Measurements from ENCODE around the gene RBPMS2. TPM values are rescaled to one million over a fixed set of nuclear protein-coding genes. Genes with fewer than 3 reads are reported as not detected.
"Not testable (repeated sequence)": the region's sequence is repeated elsewhere in the genome, so short reads cannot be mapped to it uniquely, and the experiment has no call there.

RBPMS2 gene
- total RNA-seq, 5 donors from 2014 or later (not counting 1 experiment from before 2014, with no cell fraction given) = 0.16 to 0.26 (median 0.20) TPM; not detected in 2

DNA sequence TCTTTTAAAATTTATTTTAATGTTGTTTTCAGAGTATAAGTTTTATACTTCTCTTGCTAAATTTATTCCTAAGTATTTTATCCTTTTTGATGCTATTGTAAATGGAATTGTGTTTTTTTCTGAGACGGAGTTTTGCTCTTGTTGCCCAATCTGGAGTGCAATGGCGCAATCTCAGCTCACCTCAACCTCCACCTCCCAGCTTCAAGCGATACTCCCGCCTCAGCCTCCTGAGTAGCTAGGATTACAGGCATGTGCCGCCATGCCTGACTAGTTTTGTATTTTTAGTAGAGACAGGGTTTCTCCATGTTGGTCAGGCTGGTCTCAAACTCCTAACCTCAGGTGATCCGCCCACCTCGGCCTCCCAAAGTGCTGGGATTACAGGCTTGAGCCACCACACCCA, 19.9 kb upstream of the RBPMS2 start:
- H3K4me3 Mint-ChIP-seq; H3K27me3 Mint-ChIP-seq; H3K36me3 ChIP-seq (ENCODE audit: control insufficient read depth in 2 of 2, extremely low read depth in 1 of 2, insufficient read depth in 1 of 2, low read length in 1 of 2); H3K27ac ChIP-seq (ENCODE audit: low read length); ATAC-seq (replicated peaks in 1 of 4); CTCF ChIA-PET; DNase-seq; H3K9me3 Mint-ChIP-seq; POLR2A ChIA-PET; H3K4me3 ChIP-seq (ENCODE audit: control insufficient read depth in 1 of 2, extremely low read depth in 1 of 2, low read length in 1 of 2); H3K4me1 Mint-ChIP-seq; H3K36me3 Mint-ChIP-seq; H3K27ac Mint-ChIP-seq; H3K4me1 ChIP-seq (ENCODE audit: control insufficient read depth in 1 of 2, extremely low read depth in 1 of 2, insufficient read depth in 2 of 2, low read length in 2 of 2); H3K9me3 ChIP-seq; H3K27me3 ChIP-seq (replicated peaks in 1 of 2; ENCODE audit: control insufficient read depth in 2 of 2, extremely low read depth in 1 of 2, insufficient read depth in 2 of 2, low read length in 1 of 2): not testable (repeated sequence)
- no CpG with 5 or more reads among the region's 7 CpGs for WGBS (ENCODE audit: insufficient coverage)

DNA sequence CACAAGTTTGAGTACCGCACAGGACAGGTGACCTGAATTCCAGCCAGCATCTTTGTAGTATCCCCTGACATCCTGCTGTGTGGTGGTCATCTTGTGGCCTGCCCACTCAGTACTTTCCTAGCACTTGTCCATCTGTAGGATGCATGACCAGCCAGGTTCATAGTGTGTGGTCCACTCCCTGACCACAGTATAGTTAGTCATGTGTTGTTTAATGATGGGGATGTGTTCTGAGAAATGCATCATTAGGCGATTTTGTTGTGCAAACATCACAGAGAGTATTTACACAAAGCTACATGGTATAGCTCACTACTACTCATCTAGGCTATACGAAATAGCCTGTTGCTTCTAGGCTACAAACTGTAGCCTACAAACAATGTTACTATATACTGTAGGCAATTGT, 16.9 kb upstream of the RBPMS2 start:
- H3K9me3 ChIP-seq = no peaks in the 10 kb centered on the region
- no peaks in the 10 kb centered on the region for H3K9me3 Mint-ChIP-seq
- no peak for ATAC-seq (replicated peaks in 1 of 4)
- H3K4me3 ChIP-seq (ENCODE audit: control insufficient read depth in 1 of 2, extremely low read depth in 1 of 2, low read length in 1 of 2) = no peak overlapping the region
- DNase-seq = no peak
- H3K36me3 ChIP-seq (ENCODE audit: control insufficient read depth in 2 of 2, extremely low read depth in 1 of 2, insufficient read depth in 1 of 2, low read length in 1 of 2) = no peaks in the 10 kb centered on the region
- 100% methylated on average over 1 of the region's 3 CpGs for WGBS (ENCODE audit: insufficient coverage)
- no peak overlapping the region for H3K27ac ChIP-seq (ENCODE audit: low read length)
- ChIA-PET CTCF (no interaction called here), POLR2A (interaction anchor here in 1 of 2 donors (0.6 to 0.7 kb wide), 2 partner anchors 180 to 458 kb away, joined by 4 to 8 read pairs; no protein-coding TSS in a partner anchor)
- H3K4me1 Mint-ChIP-seq = no peaks in the 10 kb centered on the region
- H3K27ac Mint-ChIP-seq = no peak overlapping the region
- no peaks in the 10 kb centered on the region for H3K4me1 ChIP-seq (ENCODE audit: control insufficient read depth in 1 of 2, extremely low read depth in 1 of 2, insufficient read depth in 2 of 2, low read length in 2 of 2)
- H3K36me3 Mint-ChIP-seq = no peaks in the 10 kb centered on the region
- H3K27me3 Mint-ChIP-seq = no peaks in the 10 kb centered on the region
- H3K4me3 Mint-ChIP-seq = no peak overlapping the region
- no peaks in the 10 kb centered on the region for H3K27me3 ChIP-seq (replicated peaks in 1 of 2; ENCODE audit: control insufficient read depth in 2 of 2, extremely low read depth in 1 of 2, insufficient read depth in 2 of 2, low read length in 1 of 2)

DNA sequence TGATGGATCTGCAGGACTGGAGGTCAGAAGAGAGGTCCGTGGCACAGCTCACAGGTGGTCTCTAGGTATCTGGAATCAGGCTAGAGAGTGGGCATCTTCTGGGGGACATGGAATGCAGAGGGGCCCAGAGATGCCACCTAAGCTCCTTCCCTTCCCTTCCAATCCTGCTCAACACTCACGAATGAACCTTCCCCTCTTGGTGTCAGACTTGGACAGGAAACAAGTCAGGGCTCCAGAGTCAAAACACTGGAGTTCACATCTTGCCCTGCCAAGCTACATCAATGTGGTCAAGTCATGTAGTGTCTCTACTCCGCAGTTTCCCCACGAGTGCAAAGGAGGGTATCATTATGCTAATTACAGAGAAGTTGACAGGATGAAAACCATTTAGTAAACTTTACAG, 16.0 kb upstream of the RBPMS2 start:
- no peak for ATAC-seq (replicated peaks in 1 of 4)
- H3K36me3 Mint-ChIP-seq = no peaks in the 10 kb centered on the region
- CTCF ChIA-PET = no interaction called here
- no peak overlapping the region for H3K4me3 Mint-ChIP-seq
- POLR2A ChIA-PET = interaction anchor here in 1 of 2 donors (0.7 kb wide), 1 partner anchor 457 kb away, joined by 8 read pairs; no protein-coding TSS in a partner anchor
- no peaks in the 10 kb centered on the region for H3K27me3 Mint-ChIP-seq
- H3K4me1 Mint-ChIP-seq = no peaks in the 10 kb centered on the region
- H3K4me1 ChIP-seq (ENCODE audit: control insufficient read depth in 1 of 2, extremely low read depth in 1 of 2, insufficient read depth in 2 of 2, low read length in 2 of 2) = no peaks in the 10 kb centered on the region
- H3K27me3 ChIP-seq (replicated peaks in 1 of 2; ENCODE audit: control insufficient read depth in 2 of 2, extremely low read depth in 1 of 2, insufficient read depth in 2 of 2, low read length in 1 of 2) = no peaks in the 10 kb centered on the region
- H3K9me3 ChIP-seq = no peaks in the 10 kb centered on the region
- H3K27ac Mint-ChIP-seq = no peak overlapping the region
- DNase-seq = no peak
- H3K27ac ChIP-seq (ENCODE audit: low read length) = no peak overlapping the region
- no peaks in the 10 kb centered on the region for H3K9me3 Mint-ChIP-seq
- H3K4me3 ChIP-seq (ENCODE audit: control insufficient read depth in 1 of 2, extremely low read depth in 1 of 2, low read length in 1 of 2) = no peak overlapping the region
- 57% methylated on average over 1 of the region's 4 CpGs for WGBS (ENCODE audit: insufficient coverage)
- H3K36me3 ChIP-seq (ENCODE audit: control insufficient read depth in 2 of 2, extremely low read depth in 1 of 2, insufficient read depth in 1 of 2, low read length in 1 of 2) = no peaks in the 10 kb centered on the region

DNA sequence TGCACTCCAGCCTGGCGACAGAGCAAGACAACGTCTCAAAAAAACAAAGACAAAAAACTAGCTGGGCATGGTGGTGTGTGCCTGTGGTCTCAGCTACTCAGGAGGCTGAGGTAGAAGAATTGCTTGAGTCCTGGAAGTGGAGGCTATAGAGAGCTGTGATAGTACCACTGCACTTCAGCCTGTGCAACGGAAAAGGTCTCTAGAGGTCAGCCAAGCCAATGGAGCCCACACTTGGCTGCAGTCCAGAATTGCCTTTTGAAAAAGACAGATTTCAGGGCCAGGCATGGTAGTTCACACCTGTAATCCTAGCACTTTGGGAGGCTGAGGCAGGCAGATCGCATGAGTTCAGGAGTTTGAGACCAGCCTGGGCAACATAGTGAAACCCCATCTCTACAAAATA, 8.4 kb upstream of the RBPMS2 start:
- ATAC-seq (replicated peaks in 1 of 4) (no peak), DNase-seq (no peak)
- H3K9me3 Mint-ChIP-seq = no peaks in the 10 kb centered on the region
- peaks cover 4 to 11% (median 9%) of the 10 kb centered on the region in 3 donors for H3K4me1 Mint-ChIP-seq
- peaks cover 4% of the 10 kb centered on the region in 2 donors for H3K27me3 Mint-ChIP-seq
- H3K27ac Mint-ChIP-seq = no peak overlapping the region
- H3K27ac ChIP-seq (ENCODE audit: low read length) = no peak overlapping the region
- no peaks in the 10 kb centered on the region for H3K36me3 ChIP-seq (ENCODE audit: control insufficient read depth in 2 of 2, extremely low read depth in 1 of 2, insufficient read depth in 1 of 2, low read length in 1 of 2)
- no peak overlapping the region for H3K4me3 ChIP-seq (ENCODE audit: control insufficient read depth in 1 of 2, extremely low read depth in 1 of 2, low read length in 1 of 2)
- POLR2A ChIA-PET = no interaction called here
- no peaks in the 10 kb centered on the region for H3K27me3 ChIP-seq (replicated peaks in 1 of 2; ENCODE audit: control insufficient read depth in 2 of 2, extremely low read depth in 1 of 2, insufficient read depth in 2 of 2, low read length in 1 of 2)
- peaks cover 0 to 18% of the 10 kb centered on the region in 2 experiments for H3K4me1 ChIP-seq (ENCODE audit: control insufficient read depth in 1 of 2, extremely low read depth in 1 of 2, insufficient read depth in 2 of 2, low read length in 2 of 2)
- no peak overlapping the region for H3K4me3 Mint-ChIP-seq
- CTCF ChIA-PET = no interaction called here
- no peaks in the 10 kb centered on the region for H3K9me3 ChIP-seq
- 92% methylated on average over 4 of the region's 4 CpGs for WGBS (ENCODE audit: insufficient coverage)
- H3K36me3 Mint-ChIP-seq = no peaks in the 10 kb centered on the region

DNA sequence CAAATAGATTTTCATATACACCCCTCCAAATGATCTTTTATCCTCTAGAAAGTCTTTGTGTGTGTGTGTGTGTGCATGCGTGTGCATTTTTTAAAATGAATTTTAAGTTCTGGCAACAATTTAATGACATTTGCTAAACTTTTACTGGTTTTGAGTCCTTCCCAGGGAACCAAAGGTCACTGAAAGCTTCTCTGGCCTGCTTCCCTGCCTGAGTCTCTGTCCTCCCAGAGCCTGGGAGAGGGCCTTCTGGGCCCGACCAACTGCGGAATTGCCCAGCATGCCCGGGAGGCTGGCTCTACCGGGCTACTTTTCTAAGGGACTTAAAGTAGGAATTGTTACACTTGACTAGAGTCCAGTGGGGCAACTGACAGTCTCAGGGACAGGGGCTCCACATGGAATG, 7.4 kb upstream of the RBPMS2 start:
- Histone ChIP-seq H3K27ac (ENCODE audit: low read length) (no peak overlapping the region), H3K4me1 (ENCODE audit: control insufficient read depth in 1 of 2, extremely low read depth in 1 of 2, insufficient read depth in 2 of 2, low read length in 2 of 2) (peaks cover 0 to 18% of the 10 kb centered on the region in 2 experiments), H3K9me3 (no peaks in the 10 kb centered on the region), H3K27me3 (replicated peaks in 1 of 2; ENCODE audit: control insufficient read depth in 2 of 2, extremely low read depth in 1 of 2, insufficient read depth in 2 of 2, low read length in 1 of 2) (no peaks in the 10 kb centered on the region), H3K4me3 (ENCODE audit: control insufficient read depth in 1 of 2, extremely low read depth in 1 of 2, low read length in 1 of 2) (no peak overlapping the region), H3K36me3 (ENCODE audit: control insufficient read depth in 2 of 2, extremely low read depth in 1 of 2, insufficient read depth in 1 of 2, low read length in 1 of 2) (no peaks in the 10 kb centered on the region)
- 92% methylated on average over 4 of the region's 5 CpGs for WGBS (ENCODE audit: insufficient coverage)
- Mint-ChIP-seq H3K27me3 (peaks cover 4% of the 10 kb centered on the region in 2 donors), H3K4me1 (peaks cover 4 to 11% (median 9%) of the 10 kb centered on the region in 3 donors), H3K9me3 (no peaks in the 10 kb centered on the region), H3K4me3 (peak overlapping the region in 1 of 3 donors; percentile 1), H3K27ac (no peak overlapping the region), H3K36me3 (no peaks in the 10 kb centered on the region)
- ChIA-PET CTCF (interaction anchor here in 1 of 2 donors (0.6 kb wide), 1 partner anchor 242 kb away, joined by 5 read pairs; no protein-coding TSS in a partner anchor), POLR2A (interaction anchor here in 1 of 2 donors (0.6 kb wide), 1 partner anchor 130 kb away, joined by 3 read pairs; no protein-coding TSS in a partner anchor)
- DNase-seq (no peak), ATAC-seq (replicated peaks in 1 of 4) (no peak)

DNA sequence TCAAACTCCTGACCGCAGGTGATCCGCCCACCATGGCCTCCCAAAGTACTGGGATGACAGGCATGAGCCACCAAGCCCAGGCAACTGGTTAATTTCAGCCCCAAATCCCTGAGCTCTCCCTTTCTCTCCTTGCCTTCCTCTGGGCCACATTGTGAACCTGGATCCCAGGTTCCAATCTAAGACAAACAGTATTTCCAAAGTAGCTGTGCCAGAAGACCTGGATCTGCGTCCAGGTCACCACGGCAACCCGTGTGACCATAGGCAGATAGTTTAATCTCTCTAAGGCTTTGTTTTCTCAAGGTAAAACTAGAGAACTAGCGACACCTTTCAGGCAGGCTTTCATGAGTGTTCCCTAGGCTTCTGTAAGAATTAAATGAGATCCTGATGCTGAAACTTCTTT, 5.9 kb upstream of the RBPMS2 start:
- Mint-ChIP-seq H3K4me1 (peaks cover 4 to 13% (median 9%) of the 10 kb centered on the region in 3 donors), H3K4me3 (no peak overlapping the region), H3K27me3 (peaks cover 15% of the 10 kb centered on the region in 2 donors), H3K27ac (no peak overlapping the region), H3K9me3 (no peaks in the 10 kb centered on the region), H3K36me3 (no peaks in the 10 kb centered on the region)
- CTCF ChIA-PET = no interaction called here
- no peak for DNase-seq
- 89% methylated on average over 5 of the region's 6 CpGs for WGBS (ENCODE audit: insufficient coverage)
- POLR2A ChIA-PET = no interaction called here
- H3K9me3 ChIP-seq = no peaks in the 10 kb centered on the region
- H3K4me3 ChIP-seq (ENCODE audit: control insufficient read depth in 1 of 2, extremely low read depth in 1 of 2, low read length in 1 of 2) = no peak overlapping the region
- H3K27me3 ChIP-seq (replicated peaks in 1 of 2; ENCODE audit: control insufficient read depth in 2 of 2, extremely low read depth in 1 of 2, insufficient read depth in 2 of 2, low read length in 1 of 2) = peaks cover 5 to 9% of the 10 kb centered on the region in 2 experiments
- H3K27ac ChIP-seq (ENCODE audit: low read length) = no peak overlapping the region
- no peak for ATAC-seq (replicated peaks in 1 of 4)
- H3K36me3 ChIP-seq (ENCODE audit: control insufficient read depth in 2 of 2, extremely low read depth in 1 of 2, insufficient read depth in 1 of 2, low read length in 1 of 2) = no peaks in the 10 kb centered on the region
- H3K4me1 ChIP-seq (ENCODE audit: control insufficient read depth in 1 of 2, extremely low read depth in 1 of 2, insufficient read depth in 2 of 2, low read length in 2 of 2) = peaks cover 0 to 18% of the 10 kb centered on the region in 2 experiments
